GM12878 (cell line): ENCODE results near the gene LYRM4. TPM values are rescaled to one million over a fixed set of nuclear protein-coding genes. Genes with fewer than 3 reads are reported as not detected.

Experiments used
- ATAC-seq: fragments of 200-7000 bp; cut with Tn5 transposase; 3 replicates; pipeline ENCODE4 v1.9.1; 2020; ENCODE audit warnings: mild to moderate bottlenecking, moderate library complexity
- BruUV-seq: library from RNA; stranded (reverse); fragments of 400-500 nt; replicated peaks from 2 replicates; lab custom pipeline; 2021; lab: Mats Ljungman, UMichigan
- CTCF ChIA-PET: fragments of 300-600 bp; sonication (Branson Sonifier 250); formaldehyde crosslinking; extraction: SDS; loops from one replicate; lab custom pipeline; 2021; ENCODE audit warnings: inconsistent platforms; lab: Yijun Ruan, JAX
- POLR2A ChIA-PET: fragments of 350-600 bp; formaldehyde crosslinking; extraction: SDS; loops from one replicate; lab custom pipeline; 2021; ENCODE audit warnings: inconsistent platforms; lab: Charles Lee
- RAD21 ChIA-PET: fragments of 300-600 bp; sonication (Branson Sonifier 250); formaldehyde crosslinking; loops from one replicate; lab custom pipeline; 2023; ENCODE audit warnings: antibody characterized with exemption; ENCODE audit not compliant: unreplicated experiment; lab: Charles Lee
- SMC1A ChIA-PET: fragments of 300-600 bp; sonication (Branson Sonifier 250); formaldehyde crosslinking; loops from one replicate; lab custom pipeline; 2023; ENCODE audit not compliant: unreplicated experiment, uncharacterized antibody; lab: Charles Lee
- DNase-seq: peaks from one replicate; pipeline ENCODE4 v3.0.0-alpha.2; 2011; ENCODE audit warnings: low read depth, low spot score
- FAIRE-seq: peaks from 3 replicates; lab custom pipeline; 2011; peaks lifted over from hg19 to GRCh38; lab: Jason Lieb, UNC
- H2AFZ ChIP-seq: 2 replicates; pipeline ENCODE4 v1.6.0; 2011; ENCODE audit warnings: low read depth, low read length, control low read depth; ENCODE audit not compliant: control insufficient read depth
- H3K27ac ChIP-seq: 2 replicates; pipeline ENCODE4 v1.5.1; 2011; ENCODE audit warnings: control low read depth; ENCODE audit not compliant: control insufficient read depth, insufficient read depth
- H3K27me3 ChIP-seq, 2 experiments: replicated peaks in 1 of 2; 2 replicates each; pipeline versions ENCODE4 v1.6.0 to v1.6.1; 2011; ENCODE audit warnings: low read length in 1 of 2; ENCODE audit not compliant: control insufficient read depth in 2 of 2, insufficient read depth in 2 of 2
- H3K36me3 ChIP-seq, 2 experiments: 2 replicates each; pipeline ENCODE4 v1.5.1; 2011; ENCODE audit warnings: low read length in 1 of 2; ENCODE audit not compliant: control insufficient read depth in 2 of 2, insufficient read depth in 2 of 2
- H3K4me1 ChIP-seq: 2 replicates; pipeline ENCODE4 v1.6.1; 2011; ENCODE audit warnings: mild to moderate bottlenecking, low read length, moderate library complexity, mixed read lengths; ENCODE audit not compliant: control insufficient read depth, insufficient read depth
- H3K4me2 ChIP-seq: 2 replicates; pipeline ENCODE4 v1.6.0; 2011; ENCODE audit warnings: control low read depth; ENCODE audit not compliant: control insufficient read depth, insufficient read depth
- H3K4me3 ChIP-seq: fragments of 200-600 bp; sonication (generic); 2 replicates; pipeline ENCODE4 v1.5.1; 2016
- H3K79me2 ChIP-seq: 2 replicates; pipeline ENCODE4 v1.6.0; 2011; ENCODE audit warnings: low read length; ENCODE audit not compliant: control insufficient read depth, insufficient read depth
- H3K9ac ChIP-seq: 2 replicates; pipeline ENCODE4 v1.8.0; 2011; ENCODE audit warnings: low read length, control low read depth, mixed read lengths; ENCODE audit not compliant: control insufficient read depth, insufficient read depth
- H3K9me3 ChIP-seq: replicated peaks from 3 replicates; pipeline ENCODE4 v1.5.1; 2011; ENCODE audit warnings: mild to moderate bottlenecking, low read length; ENCODE audit not compliant: control insufficient read depth, insufficient read depth
- H4K20me1 ChIP-seq: 2 replicates; pipeline ENCODE4 v1.6.0; 2011; ENCODE audit not compliant: control insufficient read depth, insufficient read depth
- ATF3 ChIP-seq: IDR thresholded peaks from 2 replicates; pipeline ENCODE4 v1.6.1; 2011; ENCODE audit warnings: low read depth, mild to moderate bottlenecking, low read length, moderate library complexity, borderline replicate concordance; ENCODE audit errors: extremely low read depth
- E2F8 ChIP-seq: fragments of 450-650 bp; IDR thresholded peaks from 2 replicates; pipeline ENCODE4 v1.6.1; 2018; ENCODE audit warnings: mild to moderate bottlenecking, low read depth, moderate library complexity; ENCODE audit not compliant: partially characterized antibody
- E4F1 ChIP-seq: fragments of 450-650 bp; IDR thresholded peaks from 2 replicates; pipeline ENCODE4 v1.6.1; 2018; ENCODE audit warnings: borderline replicate concordance, mild to moderate bottlenecking; ENCODE audit not compliant: partially characterized antibody
- ESRRA ChIP-seq: IDR thresholded peaks from 2 replicates; pipeline ENCODE4 v1.6.1; 2012; ENCODE audit warnings: mild to moderate bottlenecking, low read length, improper control_type of control experiment
- GABPA ChIP-seq: IDR thresholded peaks from 2 replicates; pipeline ENCODE4 v1.6.1; 2014; ENCODE audit warnings: antibody characterized with exemption, low read depth, mild to moderate bottlenecking, inconsistent platforms
- JUNB ChIP-seq: IDR thresholded peaks from 2 replicates; pipeline ENCODE4 v1.6.1; 2016; ENCODE audit warnings: antibody characterized with exemption, mild to moderate bottlenecking
- KAT2A ChIP-seq: conservative IDR thresholded peaks from 2 replicates; pipeline ENCODE4 v1.6.1; 2011; ENCODE audit warnings: low read depth, low read length; ENCODE audit not compliant: control insufficient read depth
- MEF2A ChIP-seq: IDR thresholded peaks from 2 replicates; pipeline ENCODE4 v1.6.1; 2011; ENCODE audit warnings: low read depth, mild to moderate bottlenecking, low read length, moderate library complexity; ENCODE audit not compliant: insufficient read depth
- NFYB ChIP-seq: IDR thresholded peaks from 2 replicates; pipeline ENCODE4 v1.6.1; 2011; ENCODE audit warnings: low read depth, mild to moderate bottlenecking, low read length, improper control_type of control experiment, moderate library complexity; ENCODE audit not compliant: insufficient read depth
- SMAD5 ChIP-seq: IDR thresholded peaks from 2 replicates; pipeline ENCODE4 v1.6.1; 2016; ENCODE audit warnings: antibody characterized with exemption, low read depth
- SMC3 ChIP-seq: IDR thresholded peaks from 2 replicates; pipeline ENCODE4 v1.6.1; 2011; ENCODE audit warnings: low read length, improper control_type of control experiment, borderline replicate concordance
- WRNIP1 ChIP-seq: IDR thresholded peaks from 2 replicates; pipeline ENCODE4 v1.6.1; 2011; ENCODE audit warnings: low read depth, low read length, improper control_type of control experiment, borderline replicate concordance
- ZBED1 ChIP-seq: IDR thresholded peaks from 2 replicates; pipeline ENCODE4 v1.6.1; 2016; ENCODE audit warnings: borderline replicate concordance
- ZNF274 ChIP-seq: IDR thresholded peaks from one replicate; pipeline ENCODE4 v1.8.0; 2011; ENCODE audit not compliant: insufficient read length, insufficient read depth
- ZNF622 ChIP-seq: fragments of 450-650 bp; IDR thresholded peaks from 2 replicates; pipeline ENCODE4 v1.6.1; 2017; ENCODE audit warnings: mild to moderate bottlenecking, inconsistent platforms
- WGBS: methylation state at CpG from one replicate; pipeline ENCODE4 v1.1.6; 2016; ENCODE audit warnings: low lambda C conversion rate; ENCODE audit not compliant: insufficient replicate concordance, insufficient coverage; ENCODE audit errors: missing lambda C conversion rate; 5-methylcytosine and 5-hydroxymethylcytosine counted together
- in situ Hi-C: fragments of 300-500 bp; cut with MboI; formaldehyde crosslinking; loops from 9 replicates; pipeline ENCODE4 v1.14.3; 2018; ENCODE audit warnings: mixed read lengths
- intact Hi-C: fragments of 100-400 bp; cut with micrococcal nuclease; formaldehyde crosslinking; loops from one replicate; pipeline ENCODE4 v1.14.2; 2022; ENCODE audit not compliant: unreplicated experiment
- polyA plus RNA-seq, 11 experiments: library from polyadenylated mRNA; depleted of rRNA in 4 of 11; unstranded in 6 of 11; stranded (reverse) in 5 of 11; fragments of >200 nt; fragmentation: Nextera tagmentation in 4 of 11; fragmentation: Illumina TruSeq in 1 of 11; extraction: Ambion mirVana in 4 of 11; extraction: Trizol in 1 of 11; gene quantifications; 1 replicate in 1 of 11; 2 replicates in 10 of 11; pipeline versions ENCODE4 v1.2.1 to v1.2.3, GENCODE V29; 2011 to 2016; ENCODE audit warnings: inconsistent platforms in 2 of 11, missing spikeins in 2 of 11, low read depth in 1 of 11
- total RNA-seq, 4 experiments: library from RNA; depleted of rRNA in 3 of 4; stranded (reverse); fragments of >200 nt in 3 of 4; fragmentation: Illumina TruSeq in 1 of 4; extraction: Trizol in 1 of 4; gene quantifications; 2 replicates each; pipeline versions ENCODE4 v1.2.1 to v1.2.3, GENCODE V29; 2013 to 2021

The LYRM4 gene
- total and polyA plus RNA-seq, 10 of the 15 experiments (the other 5 are each of a cell fraction or from before 2014, with no cell fraction given), result 32.7 to 66.8 (median 44.0) TPM

- no peak for TF ChIP-seq E4F1
These were observed 135.4 kb downstream of the LYRM4 start (continued) for GRCh38 chr6:5125152-5126006.

GRCh38 chr6:5124526-5124925 lies 136.2 kb downstream of the LYRM4 start:
- ATAC-seq (no peak), FAIRE-seq (no peak), DNase-seq (no peak)
- H3K27ac ChIP-seq, result no peak overlapping the region
- in situ Hi-C loops (no loop called here), intact Hi-C loops (no loop called here)
- H3K4me2 ChIP-seq, result no peak overlapping the region
- no peaks in the 10 kb centered on the region for H4K20me1 ChIP-seq
- no peak overlapping the region for H3K4me3 ChIP-seq
- ChIA-PET CTCF (no interaction called here), RAD21 (no interaction called here), SMC1A (no interaction called here), POLR2A (no interaction called here)
- H3K36me3 ChIP-seq, result no peaks in the 10 kb centered on the region; a peak in 1 of 4 replicates
- H3K27me3 ChIP-seq, result no peaks in the 10 kb centered on the region
- WGBS, result 93% methylated on average over 8 of the region's 8 CpGs
- no peak overlapping the region for H3K9ac ChIP-seq
- no TSS peak for BruUV-seq
- no peak overlapping the region for H2AFZ ChIP-seq
- H3K4me1 ChIP-seq, result no peaks in the 10 kb centered on the region
- no peaks in the 10 kb centered on the region for H3K9me3 ChIP-seq
- H3K79me2 ChIP-seq, result no peaks in the 10 kb centered on the region
- TF ChIP-seq E2F8 (no peak), GABPA (no peak), WRNIP1 (no peak), ATF3 (no peak), SMAD5 (no peak), ZNF274 (no peak), ZBED1 (no peak), ZNF622 (no peak), ESRRA (no peak), NFYB (no peak), MEF2A (no peak), SMC3 (no peak), JUNB (no peak), KAT2A (no peak)
